Measurements from ENCODE around the gene CLPTM1L.

GRCh38 chr5:1368756-1369155, 23.9 kb upstream of the CLPTM1L start:
- TF ChIP-seq CTCF (IDR thresholded peaks at IDR 0.05) (no peak), ZFX (IDR thresholded peaks at IDR 0.05; ENCODE audit: borderline replicate concordance) (no peak)
